Mucosa of rectum (tissue), 2 donors: Measurements from ENCODE around the gene AJUBA.

Source experiments
- H3K27ac ChIP-seq, 2 donors: one replicate each; pipeline ENCODE4 v1.7.0; 2013; ENCODE audit warnings: inconsistent platforms in 2 of 2, low read depth in 2 of 2, low read length in 2 of 2
- H3K27me3 ChIP-seq, 2 donors: one replicate each; pipeline ENCODE4 v1.7.0; 2013; ENCODE audit warnings: low read length in 2 of 2; ENCODE audit not compliant: control insufficient read depth in 2 of 2, insufficient read depth in 2 of 2
- H3K36me3 ChIP-seq, 2 donors: one replicate each; pipeline ENCODE4 v1.7.0; 2013; ENCODE audit warnings: low read length in 2 of 2; ENCODE audit not compliant: control insufficient read depth in 2 of 2, insufficient read depth in 2 of 2
- H3K4me1 ChIP-seq, 2 donors: one replicate each; pipeline ENCODE4 v1.7.0; 2013; ENCODE audit warnings: low read length in 2 of 2, mild to moderate bottlenecking in 1 of 2; ENCODE audit not compliant: control insufficient read depth in 2 of 2, insufficient read depth in 2 of 2
- H3K4me3 ChIP-seq, 2 donors: one replicate each; pipeline ENCODE4 v1.7.0; 2013; ENCODE audit warnings: low read length in 2 of 2
- H3K9ac ChIP-seq, 2 donors: one replicate each; pipeline ENCODE4 v1.7.0; 2013; ENCODE audit warnings: low read length in 2 of 2, low read depth in 1 of 2, mild to moderate bottlenecking in 1 of 2
- H3K9me3 ChIP-seq, 2 donors: one replicate each; pipeline ENCODE4 v1.7.0; 2013; ENCODE audit warnings: low read length in 2 of 2; ENCODE audit not compliant: control insufficient read depth in 2 of 2
- donor health status: healthy.
- donor health status: Normal muscosa, but diverticular disease.

AJUBA gene

DNA sequence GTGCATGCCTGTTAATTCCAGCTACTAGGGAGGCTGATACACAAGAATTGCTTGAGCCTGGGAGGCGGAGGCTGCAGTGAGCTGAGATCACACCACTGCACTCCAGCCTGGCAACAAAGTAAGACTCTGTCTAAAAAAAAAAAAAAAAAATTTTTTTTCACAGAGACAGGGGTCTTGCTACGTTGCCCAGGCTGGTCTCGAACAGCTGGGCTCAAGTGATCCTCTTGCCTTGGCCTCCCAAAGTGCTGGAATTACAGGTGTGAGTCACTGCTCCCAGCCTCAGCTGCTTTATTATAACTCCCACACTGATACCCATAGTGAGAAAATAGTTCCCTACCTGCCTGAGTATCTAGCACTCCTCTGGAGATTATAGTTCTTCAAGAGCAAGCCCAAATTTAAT lies 36.7 kb downstream of the AJUBA start:
- H3K27me3 ChIP-seq = no peaks in the 10 kb centered on the region
- H3K4me3 ChIP-seq = no peak overlapping the region
- H3K27ac ChIP-seq = no peak overlapping the region
- no peak overlapping the region for H3K9ac ChIP-seq
- H3K36me3 ChIP-seq = peaks cover 12 to 25% of the 10 kb centered on the region in 2 donors
- no peaks in the 10 kb centered on the region for H3K9me3 ChIP-seq
- no peaks in the 10 kb centered on the region for H3K4me1 ChIP-seq

DNA sequence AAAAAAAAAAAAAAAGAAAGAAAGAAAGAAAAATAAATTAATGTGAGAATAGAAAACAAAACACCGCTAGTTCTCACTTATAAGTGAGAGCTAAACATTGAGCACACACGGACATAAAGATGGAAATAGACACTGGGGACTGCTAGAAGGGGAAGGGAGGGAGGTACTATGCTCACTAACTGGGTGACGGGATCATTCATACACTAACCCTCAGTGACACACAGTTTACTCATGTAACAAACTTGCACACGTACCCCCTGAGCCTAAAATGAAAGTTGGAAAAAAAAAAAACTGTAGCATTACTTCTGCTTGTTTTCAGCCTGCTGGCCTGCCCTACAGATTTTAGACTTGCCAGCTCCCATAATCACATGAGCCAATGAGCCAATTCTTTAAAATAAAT lies 42.7 kb downstream of the AJUBA start:
- no peaks in the 10 kb centered on the region for H3K36me3 ChIP-seq
- H3K27me3 ChIP-seq = no peaks in the 10 kb centered on the region
- H3K4me3 ChIP-seq = no peak overlapping the region
- no peaks in the 10 kb centered on the region for H3K4me1 ChIP-seq
- H3K9me3 ChIP-seq = no peaks in the 10 kb centered on the region
- no peak overlapping the region for H3K27ac ChIP-seq
- no peak overlapping the region for H3K9ac ChIP-seq

DNA sequence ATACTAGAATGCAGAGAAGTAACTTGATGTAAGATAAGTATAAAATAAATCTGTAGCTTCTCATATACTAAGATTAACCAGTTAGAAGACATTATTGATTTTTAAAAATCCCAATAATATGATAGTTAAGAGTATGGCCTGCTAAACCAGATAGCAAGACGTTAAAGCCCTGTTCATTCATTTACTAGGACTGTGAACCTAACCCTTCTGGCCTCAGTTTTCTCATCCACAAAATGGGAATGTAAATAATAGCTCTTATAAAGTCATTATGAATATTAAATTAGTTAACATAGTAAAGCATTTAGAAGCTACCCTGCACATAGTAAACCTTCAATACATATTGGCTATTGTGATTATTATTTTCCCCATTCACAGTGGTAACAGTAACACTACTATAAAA lies 47.2 kb downstream of the AJUBA start:
- Histone ChIP-seq H3K36me3 (no peaks in the 10 kb centered on the region), H3K27ac (no peak overlapping the region), H3K4me1 (peaks cover 0 to 1% of the 10 kb centered on the region in 2 donors), H3K4me3 (no peak overlapping the region), H3K9me3 (no peaks in the 10 kb centered on the region), H3K9ac (no peak overlapping the region), H3K27me3 (no peaks in the 10 kb centered on the region)

DNA sequence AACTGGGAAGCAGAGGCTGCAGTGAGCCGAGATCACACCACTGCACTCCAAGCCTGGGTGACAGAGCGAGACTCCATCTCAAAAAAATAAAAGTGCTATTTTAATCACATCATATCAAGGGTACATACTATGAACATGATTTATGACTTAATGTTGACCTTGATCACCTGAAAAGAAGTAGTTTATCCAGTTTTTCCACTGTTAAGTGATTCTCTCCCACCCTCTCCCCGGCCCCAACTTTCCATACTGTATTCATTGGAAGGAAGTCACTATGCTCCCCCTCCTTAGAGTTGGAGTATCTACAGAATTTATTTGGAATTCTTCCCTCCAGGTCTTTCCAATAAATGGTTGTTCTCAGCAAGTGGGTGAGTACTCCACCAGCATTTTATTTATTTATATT lies 50.2 kb downstream of the AJUBA start:
- H3K27ac ChIP-seq = no peak overlapping the region
- H3K4me3 ChIP-seq = no peak overlapping the region
- H3K36me3 ChIP-seq = no peaks in the 10 kb centered on the region
- H3K9me3 ChIP-seq = no peaks in the 10 kb centered on the region
- H3K9ac ChIP-seq = no peak overlapping the region
- no peaks in the 10 kb centered on the region for H3K27me3 ChIP-seq
- peaks cover 13 to 15% of the 10 kb centered on the region in 2 donors for H3K4me1 ChIP-seq

DNA sequence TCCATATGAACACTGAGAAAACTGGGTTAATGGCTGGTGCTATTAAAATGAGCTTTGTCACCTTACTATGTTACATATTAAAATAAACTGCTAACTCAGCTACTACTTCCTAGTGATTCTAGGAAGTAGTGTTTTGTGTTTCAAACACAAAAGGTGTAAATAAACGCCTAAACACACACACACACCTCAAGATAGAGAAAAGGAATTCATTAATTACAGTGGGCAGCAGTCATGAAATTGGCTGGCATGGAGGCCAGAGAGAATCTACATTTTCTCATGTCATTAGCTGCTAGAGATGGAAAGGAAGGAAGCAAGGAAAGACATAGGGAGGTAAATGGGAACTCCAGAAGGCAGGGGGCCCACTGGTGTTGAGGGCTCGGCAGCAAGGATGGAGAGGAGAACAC lies 52.4 kb downstream of the AJUBA start:
- Histone ChIP-seq H3K27me3 (no peaks in the 10 kb centered on the region), H3K27ac (peak overlapping the region; percentile 73 to 81), H3K4me3 (peak overlapping the region; percentile 97 to 98), H3K9ac (peak overlapping the region; percentile 78 to 93), H3K4me1 (peaks cover 13 to 23% of the 10 kb centered on the region in 2 donors), H3K9me3 (no peaks in the 10 kb centered on the region), H3K36me3 (peaks cover 0 to 3% of the 10 kb centered on the region in 2 donors)

DNA sequence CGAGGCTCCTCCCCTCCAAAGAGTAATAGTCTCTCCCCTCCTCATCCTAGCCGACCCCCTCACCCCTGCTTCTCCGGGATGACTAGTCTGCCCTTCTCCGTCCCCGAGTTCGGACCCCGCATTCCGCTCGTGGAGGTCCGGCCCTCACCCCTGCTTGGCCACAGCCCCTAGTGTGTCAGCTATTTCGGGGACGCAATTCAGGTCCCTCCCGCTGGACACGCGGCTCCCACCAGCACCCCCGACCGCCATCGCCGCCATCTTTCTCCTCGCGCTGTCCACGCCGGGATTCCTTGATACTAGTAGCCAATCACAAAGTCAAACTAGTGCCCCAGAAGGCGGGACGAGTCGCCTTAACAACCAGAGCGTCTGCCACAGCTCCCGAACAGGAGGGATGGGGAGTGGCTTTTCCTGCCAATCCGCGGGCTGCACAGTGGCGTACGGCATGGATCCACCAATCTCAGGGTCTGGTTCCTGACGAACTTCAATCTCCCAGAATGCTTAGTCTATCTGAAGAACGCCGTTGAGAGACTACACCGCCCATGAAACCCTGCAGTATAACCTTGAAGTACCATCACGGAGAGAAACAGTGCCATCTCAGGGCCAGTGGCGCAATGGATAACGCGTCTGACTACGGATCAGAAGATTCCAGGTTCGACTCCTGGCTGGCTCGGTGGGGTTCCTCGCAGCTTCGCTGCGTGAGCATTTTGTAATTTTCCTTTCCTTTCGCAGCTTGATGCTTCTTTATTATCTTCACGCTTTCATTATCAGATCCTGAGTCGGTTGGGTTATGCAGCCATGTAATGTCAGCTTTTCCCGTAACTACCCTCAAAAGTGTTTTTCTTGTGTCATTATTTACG lies 53.0 kb downstream of the AJUBA start, which contains the start of gene PRMT5:
Gene PRMT5 (minus strand): TSS at position 273 of the 857 bp plus-strand sequence. CDS start 15 bp downstream, at position 258.
- Histone ChIP-seq H3K4me1 (peaks cover 13 to 23% of the 10 kb centered on the region in 2 donors), H3K27me3 (no peaks in the 10 kb centered on the region), H3K36me3 (peaks cover 6 to 9% of the 10 kb centered on the region in 2 donors), H3K4me3 (peak within 1 kb of the TSS; percentile 97 to 98), H3K9me3 (no peaks in the 10 kb centered on the region), H3K9ac (peak within 1 kb of the TSS; percentile 93 to 95), H3K27ac (peak within 1 kb of the TSS; percentile 83 to 89)

DNA sequence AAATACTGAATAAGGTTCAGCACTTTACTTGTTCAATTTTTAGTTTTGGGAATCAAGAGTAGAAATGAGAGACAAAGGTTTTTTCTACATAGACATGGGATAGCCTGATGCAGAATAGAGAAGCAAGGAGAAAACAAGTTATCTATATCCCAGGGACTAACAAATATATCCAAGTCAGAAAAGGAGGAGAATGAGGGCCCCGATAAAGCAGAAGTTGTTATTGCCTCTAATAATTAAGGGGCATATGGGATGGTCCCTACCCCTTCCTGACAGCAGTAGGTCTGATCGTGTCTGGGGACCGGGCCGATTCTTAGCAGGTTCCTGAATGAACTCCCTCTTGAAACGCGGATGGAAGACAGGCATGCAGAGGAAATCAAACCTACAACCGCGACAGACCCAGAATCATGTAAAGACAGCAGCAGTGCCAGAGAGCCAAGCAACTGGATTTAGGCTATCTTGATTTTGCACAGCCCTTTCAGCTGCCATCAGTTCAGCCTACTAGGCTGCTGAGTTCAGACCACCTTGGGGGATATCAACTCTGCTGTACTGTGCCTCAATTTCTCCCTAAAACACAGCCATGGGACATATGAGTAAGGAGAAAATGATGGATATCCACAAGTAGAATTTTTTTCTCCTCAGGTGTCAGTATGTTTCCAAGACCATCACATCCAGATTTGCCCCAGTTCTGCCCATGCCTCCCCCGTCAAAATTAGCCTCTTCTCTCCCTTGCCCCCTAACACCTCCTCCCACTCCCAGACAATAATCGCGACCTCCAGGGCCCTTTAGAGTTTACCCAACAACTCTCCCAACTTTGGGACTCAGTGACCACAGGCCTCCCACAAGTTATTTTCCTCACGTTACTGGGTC lies 53.9 kb downstream of the AJUBA start:
- peak overlapping the region; percentile 83 to 89 for H3K27ac ChIP-seq
- peaks cover 13 to 17% of the 10 kb centered on the region in 2 donors for H3K36me3 ChIP-seq
- H3K4me3 ChIP-seq = peak overlapping the region; percentile 97 to 98
- no peaks in the 10 kb centered on the region for H3K27me3 ChIP-seq
- H3K9me3 ChIP-seq = no peaks in the 10 kb centered on the region
- peak overlapping the region; percentile 93 to 95 for H3K9ac ChIP-seq
- peaks cover 13 to 23% of the 10 kb centered on the region in 2 donors for H3K4me1 ChIP-seq

DNA sequence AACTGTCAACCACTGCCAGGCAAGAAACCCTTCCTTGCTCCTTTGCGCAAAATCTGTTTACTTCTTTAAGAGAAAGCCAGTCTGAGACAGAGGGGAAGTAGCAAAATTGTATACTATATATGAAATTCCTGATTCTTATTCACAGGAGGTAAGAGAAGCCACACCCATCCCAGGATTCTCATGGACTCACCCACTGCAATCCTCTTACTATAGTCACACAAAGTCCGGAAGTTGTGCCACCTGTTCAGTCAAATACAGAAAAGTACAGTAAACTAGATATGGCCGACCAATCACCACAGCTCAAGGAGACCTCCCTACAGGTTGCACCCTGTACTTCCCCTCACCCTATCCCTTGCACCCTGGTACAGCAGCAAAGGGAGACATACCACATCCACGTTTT lies 56.0 kb downstream of the AJUBA start:
- Histone ChIP-seq H3K27ac (peak overlapping the region; percentile 57 to 61), H3K9ac (no peak overlapping the region), H3K27me3 (no peaks in the 10 kb centered on the region), H3K4me1 (peaks cover 13 to 23% of the 10 kb centered on the region in 2 donors), H3K9me3 (no peaks in the 10 kb centered on the region), H3K36me3 (peaks cover 28 to 32% of the 10 kb centered on the region in 2 donors), H3K4me3 (no peak overlapping the region)

DNA sequence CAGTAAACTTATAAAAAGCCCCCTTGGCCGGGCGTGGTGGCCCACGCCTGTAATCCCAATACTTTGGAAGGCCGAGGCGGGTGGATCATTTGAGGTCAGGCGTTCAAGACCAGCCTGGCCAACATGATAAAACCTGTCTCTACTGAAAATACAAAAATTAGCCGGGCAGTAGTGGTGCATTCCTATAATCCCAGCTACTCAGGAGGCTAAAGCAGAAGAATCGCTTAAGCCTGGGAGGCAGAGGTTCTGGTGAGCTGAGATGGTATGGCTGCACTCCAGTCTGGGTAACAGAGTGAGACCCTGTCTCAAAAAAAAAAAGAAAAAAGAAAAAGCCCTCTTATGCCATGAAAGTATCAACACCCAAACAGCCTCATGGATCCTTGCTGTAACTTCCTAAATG lies 56.8 kb downstream of the AJUBA start:
- H3K9ac ChIP-seq = no peak overlapping the region
- H3K27ac ChIP-seq = no peak overlapping the region
- H3K27me3 ChIP-seq = no peaks in the 10 kb centered on the region
- peaks cover 36 to 39% of the 10 kb centered on the region in 2 donors for H3K36me3 ChIP-seq
- H3K4me1 ChIP-seq = peaks cover 13 to 23% of the 10 kb centered on the region in 2 donors
- H3K9me3 ChIP-seq = no peaks in the 10 kb centered on the region
- no peak overlapping the region for H3K4me3 ChIP-seq

DNA sequence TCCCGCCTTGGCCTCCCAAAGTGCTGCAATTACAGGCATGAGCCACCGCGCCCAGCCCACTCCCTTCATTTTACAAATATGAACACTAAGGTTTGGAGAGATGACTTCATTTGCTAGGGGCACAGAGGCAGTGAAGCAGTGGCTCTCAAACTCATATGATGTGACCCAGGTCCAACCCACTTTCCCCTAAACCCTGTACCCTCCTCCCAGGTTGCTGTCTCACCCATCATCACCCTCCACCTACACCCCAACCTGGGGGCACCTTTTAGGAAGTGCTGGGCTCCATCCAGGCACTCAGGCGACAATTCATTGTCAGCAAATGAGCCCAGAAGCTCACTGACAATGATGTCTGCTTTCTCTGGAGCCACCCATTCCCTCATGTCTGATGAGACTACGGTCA lies 58.6 kb downstream of the AJUBA start:
- no peaks in the 10 kb centered on the region for H3K9me3 ChIP-seq
- peaks cover 39 to 42% of the 10 kb centered on the region in 2 donors for H3K36me3 ChIP-seq
- H3K9ac ChIP-seq = no peak overlapping the region
- no peak overlapping the region for H3K4me3 ChIP-seq
- H3K4me1 ChIP-seq = peaks cover 15 to 26% of the 10 kb centered on the region in 2 donors
- no peak overlapping the region for H3K27ac ChIP-seq
- no peaks in the 10 kb centered on the region for H3K27me3 ChIP-seq
